NCI-H2196 (cell line): Measurements from ENCODE around the gene RANBP3.

ENCODE experiments used
- DNase-seq: peaks from one replicate; lab custom pipeline; 2025; ENCODE audit not compliant: unreplicated experiment; lab: John Stamatoyannopoulos, UW

The RANBP3 gene

DNA sequence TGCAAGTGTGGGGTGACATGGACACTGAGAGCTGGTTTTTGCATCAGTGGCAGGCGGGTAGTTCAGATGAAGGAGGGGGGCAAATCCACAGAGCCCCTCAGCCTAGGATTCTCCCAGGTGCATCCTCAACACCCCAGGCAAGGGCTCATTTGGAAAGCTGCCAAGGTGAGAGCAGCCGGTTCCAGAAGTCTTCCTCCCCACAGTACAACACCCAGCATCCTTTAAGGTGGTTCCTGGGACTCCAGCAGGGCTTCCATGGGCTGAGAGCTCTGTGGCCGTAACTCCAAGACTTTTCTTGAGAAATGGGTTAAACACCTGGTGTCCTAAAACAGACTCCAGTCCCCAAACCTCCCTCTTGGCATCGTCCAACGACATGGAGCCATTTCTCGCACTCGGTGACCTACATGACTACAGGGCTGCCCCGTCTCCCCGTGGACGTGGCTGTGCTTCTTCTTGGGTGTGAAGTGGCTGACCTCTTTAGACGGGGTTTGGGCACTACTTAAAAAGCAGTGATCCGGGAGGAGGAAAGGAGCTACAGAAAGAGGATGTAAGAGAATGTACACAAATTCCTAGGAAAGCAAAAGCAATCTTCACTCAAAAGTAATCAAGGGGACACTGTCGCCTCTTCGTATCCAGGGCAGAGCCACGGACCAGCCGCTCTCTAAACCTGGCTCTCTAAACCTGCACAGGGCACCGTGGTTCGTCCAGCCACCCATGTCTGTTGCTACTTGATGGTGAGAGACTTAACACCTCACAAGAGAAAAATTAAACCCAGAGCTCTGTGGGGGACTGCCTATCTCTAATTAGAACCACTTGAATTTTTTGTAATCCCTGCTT, 25.5 kb downstream of the RANBP3 start:
- DNase-seq: no peak

DNA sequence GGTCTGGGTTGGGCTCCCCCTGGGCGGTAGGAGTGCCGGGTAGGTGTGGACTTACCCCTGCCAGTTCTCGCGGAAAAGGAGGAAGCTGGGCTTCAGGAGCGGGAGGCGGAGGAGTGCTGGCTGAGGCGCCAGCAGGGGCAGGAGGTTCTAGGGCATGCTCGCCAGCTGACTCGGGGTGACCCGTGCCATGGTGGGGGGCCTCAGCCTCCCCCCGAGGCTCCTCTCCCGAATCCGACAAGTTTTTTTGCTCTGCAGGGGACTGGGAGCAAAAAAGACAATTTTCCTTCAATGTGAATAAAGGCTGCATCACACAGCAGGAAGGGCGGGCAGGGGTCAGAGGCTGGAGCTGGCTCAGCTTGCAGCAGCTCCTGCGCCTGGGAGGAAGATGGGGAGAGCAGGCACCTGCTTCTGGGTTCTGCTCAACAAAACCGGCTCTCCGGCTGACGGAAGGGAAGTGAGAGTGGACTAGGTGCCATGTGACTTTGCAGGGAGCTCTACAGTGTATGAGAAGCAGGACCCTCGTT, 26.5 kb downstream of the RANBP3 start:
- DNase-seq: no peak

DNA sequence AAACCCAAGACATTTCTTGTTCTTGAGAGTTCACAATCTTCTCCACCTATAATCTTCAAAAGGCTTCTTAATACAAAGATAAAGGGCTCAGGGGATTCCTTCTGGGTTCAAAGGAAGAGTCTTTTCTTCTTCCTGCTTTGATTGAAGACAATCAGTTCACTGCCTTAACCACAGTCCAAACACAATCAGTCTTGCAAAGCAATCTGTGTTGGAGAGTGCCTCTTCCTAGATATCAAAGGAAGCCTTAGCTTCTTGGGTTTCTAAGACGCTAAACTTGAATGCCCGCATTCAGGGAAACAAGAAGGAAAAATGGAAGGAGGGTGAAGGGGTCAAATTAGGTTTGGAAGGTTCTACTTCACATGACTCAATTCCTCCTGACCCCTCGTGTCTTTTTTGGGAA, 27.2 kb downstream of the RANBP3 start:
- DNase-seq: no peak

- DNase-seq: peak; percentile 84
Observed at GRCh38 chr19:5949792-5950305, 28.1 kb downstream of the RANBP3 start.

DNA sequence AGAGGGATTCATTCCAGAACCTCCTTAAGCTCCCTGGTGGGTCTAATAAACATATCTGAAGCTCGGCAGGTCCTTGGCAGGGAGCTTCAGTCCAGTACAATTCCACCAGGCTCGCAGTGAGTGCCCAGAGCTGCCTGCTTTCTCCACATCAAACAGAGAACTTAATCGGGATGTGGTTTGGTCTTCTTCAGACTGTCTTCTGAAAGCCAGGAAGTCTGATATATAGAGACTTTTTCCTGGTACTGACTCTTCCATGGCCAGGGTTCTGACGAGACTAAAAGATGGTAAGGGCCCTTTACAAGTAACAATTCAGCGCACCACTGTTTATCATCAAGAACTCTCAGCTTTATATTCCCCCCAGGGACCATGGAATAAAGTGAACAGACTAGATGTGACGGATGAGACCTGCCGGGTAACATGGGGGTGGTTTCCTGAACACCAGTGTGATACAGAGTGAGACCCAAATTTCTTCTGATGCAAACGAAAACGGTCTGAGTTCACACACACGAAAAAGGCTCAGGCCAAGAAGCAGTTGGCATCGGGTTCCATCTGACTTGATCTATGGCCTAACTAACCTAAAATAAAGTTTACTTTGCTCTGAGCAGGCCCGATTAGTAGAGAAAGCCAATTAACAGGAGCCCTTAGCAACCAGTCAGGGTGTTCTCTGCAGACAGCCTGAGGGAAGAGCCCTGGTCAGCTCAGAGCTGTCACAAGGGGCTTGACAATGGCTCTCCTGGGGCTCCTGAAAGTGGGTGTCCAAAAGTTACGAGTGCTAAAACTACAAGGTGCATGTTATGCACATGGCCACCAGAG, 29.0 kb downstream of the RANBP3 start:
- DNase-seq: no peak

GRCh38 chr19:5947435-5947834, 30.5 kb downstream of the RANBP3 start:
- no peak for DNase-seq

DNA sequence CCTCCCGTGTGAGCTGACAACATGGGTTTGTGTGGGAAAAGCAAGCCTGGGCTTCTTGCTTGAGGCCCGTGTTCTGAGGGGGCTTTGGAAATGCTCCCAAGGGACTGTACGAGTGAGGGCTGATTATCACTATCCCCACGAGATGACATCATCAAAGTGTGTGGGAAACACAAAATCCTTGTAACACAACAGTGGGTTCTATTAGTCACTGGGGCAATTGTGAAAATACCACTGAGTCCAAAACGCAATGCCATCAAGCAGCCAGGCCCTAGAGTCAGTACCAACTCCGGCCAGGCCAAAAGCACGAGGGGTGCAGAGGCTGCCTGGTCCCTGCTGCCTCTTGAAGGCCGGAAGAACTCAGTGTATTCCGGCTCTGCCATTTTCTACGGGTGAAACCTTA, 34.3 kb downstream of the RANBP3 start:
- DNase-seq: no peak

- no peak for DNase-seq
Observed at GRCh38 chr19:5943045-5943444, 34.9 kb downstream of the RANBP3 start.

- no peak for DNase-seq
Observed at GRCh38 chr19:5941673-5942072, 36.3 kb downstream of the RANBP3 start.

- no peak for DNase-seq
Observed at GRCh38 chr19:5940260-5941208, 37.4 kb downstream of the RANBP3 start.

GRCh38 chr19:5937550-5937949, 40.4 kb downstream of the RANBP3 start:
- no peak for DNase-seq

DNA sequence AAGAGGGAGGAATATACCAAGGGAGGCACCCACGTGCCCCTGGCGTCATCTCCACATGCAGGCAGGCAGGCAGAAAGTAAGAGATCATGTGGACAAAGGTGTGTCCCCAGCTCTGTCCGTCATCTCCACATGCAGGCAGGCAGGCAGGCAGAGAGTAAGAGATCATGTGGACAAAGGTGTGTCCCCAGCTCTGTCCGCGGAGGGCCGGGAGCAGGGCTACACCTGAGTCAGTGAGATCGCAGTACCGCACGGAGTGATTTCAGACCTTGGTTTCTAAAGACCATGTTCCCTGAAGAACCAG, 41.7 kb downstream of the RANBP3 start:
- no peak for DNase-seq

DNA sequence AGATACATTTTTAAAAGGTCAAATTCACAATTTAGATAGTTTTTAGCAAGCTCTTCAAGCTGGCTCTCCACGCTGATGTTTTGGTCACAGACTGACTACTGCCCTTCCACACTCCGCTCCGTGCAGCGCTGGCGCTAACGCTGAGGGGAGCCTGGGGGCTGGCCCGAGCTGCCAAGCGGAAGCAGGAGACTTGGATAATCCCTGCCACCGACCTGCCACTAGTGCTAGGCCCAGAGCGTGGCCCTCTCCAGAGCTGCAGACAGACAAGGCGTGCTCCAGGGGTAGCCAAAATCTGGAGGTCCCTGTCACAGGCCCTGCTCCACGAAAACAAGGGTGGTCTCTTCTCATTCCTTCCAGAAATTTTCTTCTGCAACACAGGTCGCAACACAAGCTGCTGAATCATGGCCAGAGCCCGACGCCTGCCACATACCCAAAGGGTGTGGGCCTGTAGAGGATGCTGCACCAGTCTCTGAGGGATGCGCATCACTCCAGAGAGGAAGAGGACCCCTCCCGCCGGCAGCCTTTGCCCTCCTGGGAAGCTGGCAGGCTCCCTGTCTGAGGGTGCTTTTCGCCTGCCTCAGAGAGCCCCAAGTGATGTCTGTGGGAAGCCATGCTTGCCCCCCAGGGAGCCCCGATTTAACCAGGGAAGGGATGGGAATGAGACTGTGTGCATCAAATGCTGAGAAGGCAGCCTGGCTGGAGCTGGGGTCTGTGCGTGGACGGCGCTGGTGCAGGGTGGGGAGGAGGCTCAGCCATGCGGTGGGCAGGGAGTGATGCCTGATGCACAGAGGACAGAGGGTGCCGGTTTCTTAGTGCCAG, 42.3 kb downstream of the RANBP3 start:
- DNase-seq: no peak

DNA sequence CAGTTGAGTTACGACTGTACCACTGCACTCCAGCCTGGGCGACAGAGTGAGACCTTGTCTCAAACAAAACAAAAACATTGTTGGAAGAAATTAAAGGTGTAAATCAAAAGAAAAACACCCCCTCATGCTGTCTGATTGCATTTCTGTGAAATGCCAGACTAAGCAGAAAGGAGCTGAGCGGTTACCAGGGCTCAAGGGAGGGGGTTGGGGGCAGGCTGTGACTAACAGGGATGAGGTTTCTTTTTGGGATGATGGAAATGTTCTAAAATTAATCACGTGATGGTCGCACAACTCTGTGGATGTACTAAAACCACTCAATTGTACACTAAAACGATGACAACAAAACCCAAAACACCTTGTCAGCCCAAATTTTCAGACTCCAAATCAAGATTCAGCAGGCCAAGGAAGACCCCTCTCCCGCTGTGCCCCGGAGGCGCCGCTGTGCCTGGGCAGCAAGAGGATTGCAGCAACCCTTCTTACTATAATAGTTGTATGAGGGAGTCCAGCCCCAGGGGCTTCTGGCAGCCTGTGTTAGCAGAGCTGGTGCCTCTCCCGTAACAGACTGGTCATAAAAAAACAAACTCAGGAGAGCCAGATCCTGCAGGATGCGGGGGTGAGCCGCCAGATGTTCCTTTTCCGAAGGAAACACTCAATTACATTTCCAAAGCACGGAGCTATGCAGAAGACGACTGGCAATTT, 43.0 kb downstream of the RANBP3 start:
- DNase-seq: no peak

GRCh38 chr19:5934069-5934401, 43.9 kb downstream of the RANBP3 start:
- DNase-seq: no peak

DNA sequence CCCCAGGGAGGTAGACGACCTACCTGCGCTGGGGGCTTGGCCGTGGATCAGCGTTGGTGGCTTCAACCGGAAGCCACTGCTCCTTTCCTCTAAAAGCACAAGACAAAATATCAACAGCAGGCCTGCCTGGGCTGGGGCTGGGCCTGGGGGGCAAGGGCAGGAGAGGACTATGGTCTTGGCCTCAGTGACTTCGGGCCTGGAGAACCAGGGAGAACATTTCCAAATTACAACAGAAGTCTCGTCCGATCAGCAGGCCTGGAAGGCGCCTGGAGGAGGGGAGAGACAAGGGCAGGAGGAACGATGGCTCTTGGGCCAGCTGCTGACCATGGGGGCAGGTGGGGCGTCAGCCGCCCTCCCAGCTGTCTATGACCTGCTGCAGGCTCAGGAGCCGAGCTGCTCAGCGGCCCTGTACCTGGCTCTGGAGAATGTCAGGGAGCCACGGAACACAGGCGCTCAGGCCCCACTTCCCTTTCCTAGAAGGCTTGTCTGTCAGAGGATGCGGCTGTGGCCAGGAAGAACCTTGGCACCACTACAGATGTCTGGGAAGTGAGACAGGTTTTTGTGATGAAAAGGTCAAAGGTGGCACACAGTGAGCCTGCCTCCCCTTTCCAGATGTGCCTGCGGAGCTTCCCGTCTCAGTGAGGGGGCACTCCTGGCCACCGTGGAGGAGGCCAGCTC, 44.4 kb downstream of the RANBP3 start:
- no peak for DNase-seq

DNA sequence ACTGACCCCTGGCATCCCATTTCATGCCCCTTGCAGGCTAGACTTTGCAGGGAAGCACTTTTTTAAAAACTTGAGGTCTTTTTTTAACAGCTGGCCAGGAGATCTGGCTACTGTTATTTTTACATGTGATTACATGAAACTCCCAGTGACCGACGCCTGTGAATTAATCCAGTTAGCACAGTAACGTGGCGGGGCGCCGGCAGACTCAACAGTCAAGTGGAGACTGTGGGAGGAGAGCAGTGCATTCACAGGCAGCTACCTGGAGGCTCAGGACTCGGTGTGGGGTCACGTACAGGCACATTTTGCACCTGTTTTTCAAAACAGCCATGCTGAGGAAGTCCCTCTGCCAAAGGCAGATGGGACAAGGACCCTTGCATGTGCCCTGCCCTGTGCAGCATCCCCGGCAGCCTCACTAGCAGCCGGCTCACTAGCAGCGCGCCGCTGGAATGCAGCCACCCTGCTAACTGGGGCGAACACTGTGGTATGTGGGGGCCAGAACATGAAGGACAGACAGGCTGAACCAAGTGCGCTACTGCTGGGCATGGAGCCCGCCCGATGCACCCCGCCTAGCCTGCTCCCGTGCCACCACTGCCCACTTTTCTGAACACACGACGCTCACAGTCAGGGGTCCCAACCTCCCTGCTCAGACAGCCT, 45.2 kb downstream of the RANBP3 start:
- DNase-seq: no peak

DNA sequence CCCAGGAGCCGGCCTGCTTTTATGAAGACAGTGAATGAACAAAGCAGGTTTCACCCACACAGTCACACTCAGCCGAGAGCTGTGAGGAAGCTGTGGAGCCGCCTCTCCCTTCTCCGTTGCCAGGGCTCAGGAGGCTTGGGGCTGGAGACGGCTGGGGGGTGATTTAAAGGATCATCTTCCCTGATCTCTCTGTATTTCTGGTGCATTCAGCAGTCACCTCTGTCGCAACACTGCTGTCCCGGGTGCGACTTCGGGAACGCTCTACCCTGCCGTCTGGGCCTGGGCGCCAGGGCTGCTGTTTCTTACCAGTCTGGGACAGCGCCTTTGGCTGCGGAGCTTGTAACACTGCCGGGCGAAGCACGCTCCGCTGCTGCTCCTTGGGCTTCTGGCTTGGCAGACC, 45.8 kb downstream of the RANBP3 start:
- no peak for DNase-seq

DNA sequence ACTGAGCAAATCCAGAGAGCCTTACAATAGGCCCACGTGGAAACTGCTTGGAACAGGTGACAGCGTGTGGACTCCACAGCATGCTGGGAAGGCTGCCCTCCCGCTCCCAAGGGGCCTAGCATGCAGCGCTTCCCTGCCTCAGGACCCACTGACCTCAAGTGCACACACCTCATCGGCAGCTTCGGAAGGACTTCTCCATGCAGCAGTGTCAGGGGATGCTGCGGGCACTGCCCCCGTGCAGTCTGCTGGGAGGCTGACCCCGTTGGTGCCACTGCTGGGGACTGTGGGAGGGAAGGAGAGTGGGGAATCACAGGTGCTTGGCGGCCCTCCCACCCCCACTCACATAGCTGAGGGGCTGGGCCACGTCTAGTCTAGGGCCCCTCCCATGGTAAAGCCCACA, 46.7 kb downstream of the RANBP3 start:
- no peak for DNase-seq
